Nephron (organoid): Measurements from ENCODE around the gene ST3GAL3.

ENCODE experiments used
- H3K27ac Mint-ChIP-seq, 3 experiments: 2 replicates each; pipeline ENCODE4 v1.8.0; 2020; ENCODE audit warnings: mixed read lengths in 3 of 3, mild to moderate bottlenecking in 2 of 3, moderate library complexity in 1 of 3
- H3K27me3 Mint-ChIP-seq: 2 replicates; pipeline ENCODE4 v1.8.0; 2021; ENCODE audit warnings: low read depth, mild to moderate bottlenecking, moderate library complexity, mixed read lengths
- H3K36me3 Mint-ChIP-seq: 2 replicates; pipeline ENCODE4 v1.8.0; 2020; ENCODE audit warnings: low read depth, mixed read lengths
- H3K4me1 Mint-ChIP-seq: 2 replicates; pipeline ENCODE4 v1.8.0; 2020; ENCODE audit warnings: mixed read lengths
- H3K4me3 Mint-ChIP-seq, 3 experiments: 2 replicates each; pipeline ENCODE4 v1.8.0; 2020; ENCODE audit warnings: mild to moderate bottlenecking in 3 of 3, mixed read lengths in 3 of 3, moderate library complexity in 2 of 3
- H3K9me3 Mint-ChIP-seq: 2 replicates; pipeline ENCODE4 v1.8.0; 2020; ENCODE audit warnings: mixed read lengths
- CTCF ChIP-seq, 3 experiments: fragments of 200-600 bp; sonication (generic); IDR thresholded peaks; one replicate each; pipeline ENCODE4 v1.5.0; 2021; ENCODE audit warnings: antibody characterized with exemption in 3 of 3; ENCODE audit not compliant: unreplicated experiment in 3 of 3

ST3GAL3 gene

GRCh38 chr1:43779805-43780403 lies 72.6 kb downstream of the ST3GAL3 start:
- no peak overlapping the region for H3K27ac Mint-ChIP-seq
- H3K36me3 Mint-ChIP-seq: peaks cover 51% of the 10 kb centered on the region
- no peak overlapping the region for H3K4me3 Mint-ChIP-seq
- peaks cover 29% of the 10 kb centered on the region for H3K9me3 Mint-ChIP-seq
- H3K4me1 Mint-ChIP-seq: no peaks in the 10 kb centered on the region
- H3K27me3 Mint-ChIP-seq: no peaks in the 10 kb centered on the region
- TF ChIP-seq CTCF (IDR thresholded peaks at IDR 0.05; ENCODE audit: unreplicated experiment in 3 of 3): no peak

DNA sequence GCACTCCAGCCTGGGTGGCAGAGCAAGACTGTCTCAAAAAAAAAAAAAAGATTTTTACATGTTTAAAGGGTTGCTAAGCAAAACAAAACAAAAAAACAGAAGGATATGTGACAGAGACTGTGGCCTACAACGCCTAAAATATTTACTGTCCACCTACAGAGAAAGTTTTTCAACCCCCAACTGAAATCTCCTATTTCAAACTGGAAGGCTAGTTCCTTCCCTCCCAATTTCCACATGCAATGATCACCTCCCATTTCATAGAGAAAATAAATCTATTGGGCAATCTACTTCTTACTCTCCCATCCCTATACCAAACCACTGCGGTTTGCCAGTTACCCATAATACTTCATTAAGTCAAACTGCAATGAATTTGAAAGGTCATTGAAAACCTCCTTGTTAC lies 74.2 kb downstream of the ST3GAL3 start:
- Mint-ChIP-seq H3K4me1 (no peaks in the 10 kb centered on the region), H3K4me3 (no peak overlapping the region), H3K27ac (no peak overlapping the region), H3K36me3 (peaks cover 46% of the 10 kb centered on the region), H3K27me3 (no peaks in the 10 kb centered on the region), H3K9me3 (peaks cover 29% of the 10 kb centered on the region)
- no peak for TF ChIP-seq CTCF (IDR thresholded peaks at IDR 0.05; ENCODE audit: unreplicated experiment in 3 of 3)

- H3K4me1 Mint-ChIP-seq: no peaks in the 10 kb centered on the region
- no peak overlapping the region for H3K4me3 Mint-ChIP-seq
- no peak overlapping the region for H3K27ac Mint-ChIP-seq
- H3K9me3 Mint-ChIP-seq: peaks cover 22% of the 10 kb centered on the region
- H3K36me3 Mint-ChIP-seq: peaks cover 32% of the 10 kb centered on the region
- no peaks in the 10 kb centered on the region for H3K27me3 Mint-ChIP-seq
- TF ChIP-seq CTCF (IDR thresholded peaks at IDR 0.05; ENCODE audit: unreplicated experiment in 3 of 3): no peak
Measured at GRCh38 chr1:43783096-43783670, 75.8 kb downstream of the ST3GAL3 start.

DNA sequence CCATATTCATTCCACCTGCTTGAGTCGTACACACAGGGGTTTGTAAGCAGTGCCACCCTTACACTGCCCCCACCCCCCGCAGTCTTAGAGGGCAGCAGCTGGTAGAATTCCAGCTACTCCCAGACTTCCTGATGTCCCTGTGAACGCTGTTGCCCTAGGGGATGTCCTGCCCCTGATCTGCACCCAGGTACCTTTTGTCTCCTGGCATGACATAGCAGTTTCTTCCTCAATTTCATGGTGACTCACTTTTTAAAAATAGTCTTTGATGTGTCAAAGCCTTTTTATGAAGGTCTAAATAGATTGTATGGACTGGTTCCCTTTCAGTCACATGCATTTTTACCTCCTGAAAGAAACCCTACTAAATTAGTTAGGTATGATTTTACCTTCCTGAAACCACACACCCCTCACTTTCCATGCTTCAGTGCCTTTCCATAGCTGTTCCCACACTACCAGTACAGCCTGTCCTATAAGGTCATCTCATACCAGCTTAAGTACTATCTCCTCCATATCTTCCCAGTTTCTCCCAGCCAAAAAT lies 76.4 kb downstream of the ST3GAL3 start:
- peaks cover 31% of the 10 kb centered on the region for H3K36me3 Mint-ChIP-seq
- TF ChIP-seq CTCF (IDR thresholded peaks at IDR 0.05; ENCODE audit: unreplicated experiment in 3 of 3): no peak
- no peak overlapping the region for H3K4me3 Mint-ChIP-seq
- H3K27me3 Mint-ChIP-seq: no peaks in the 10 kb centered on the region
- H3K9me3 Mint-ChIP-seq: peaks cover 22% of the 10 kb centered on the region
- H3K4me1 Mint-ChIP-seq: no peaks in the 10 kb centered on the region
- no peak overlapping the region for H3K27ac Mint-ChIP-seq

- Mint-ChIP-seq H3K27me3 (no peaks in the 10 kb centered on the region), H3K36me3 (peaks cover 8% of the 10 kb centered on the region), H3K9me3 (peaks cover 4% of the 10 kb centered on the region), H3K4me1 (no peaks in the 10 kb centered on the region), H3K4me3 (no peak overlapping the region), H3K27ac (no peak overlapping the region)
- no peak for TF ChIP-seq CTCF (IDR thresholded peaks at IDR 0.05; ENCODE audit: unreplicated experiment in 3 of 3)
Measured at GRCh38 chr1:43786201-43786958, 79.0 kb downstream of the ST3GAL3 start.
